Activated CD4-positive, alpha-beta T cell treated with anti-CD3 and anti-CD28 coated beads, Interleukin-2, Interleukin-6, amounts not matched to agents 100 ng/mL and 50 ng/mL, durations not matched to agents 16 hours and 8 hours (primary cell): Measurements from ENCODE around the gene YIPF4.
"Not testable (repeated sequence)": the region's sequence is repeated elsewhere in the genome, so short reads cannot be mapped to it uniquely, and the experiment has no call there.

Experiments
- DNase-seq: peaks from one replicate; pipeline ENCODE4 v3.0.0-alpha.2; 2020

The YIPF4 gene

GRCh38 chr2:32289165-32289999 lies 11.7 kb downstream of the YIPF4 start:
- peak; percentile 28 for DNase-seq

- no peak for DNase-seq
Measured at GRCh38 chr2:32290000-32290339, 12.3 kb downstream of the YIPF4 start.

GRCh38 chr2:32291746-32292145 lies 14.0 kb downstream of the YIPF4 start:
- no peak for DNase-seq

- not testable (repeated sequence) for DNase-seq
Measured at GRCh38 chr2:32293493-32293892, 15.8 kb downstream of the YIPF4 start.

GRCh38 chr2:32293966-32294562 lies 16.4 kb downstream of the YIPF4 start:
- DNase-seq = not testable (repeated sequence)

- DNase-seq = no peak
Measured at GRCh38 chr2:32310577-32310976, 32.9 kb downstream of the YIPF4 start.

GRCh38 chr2:32314886-32315285 lies 37.2 kb downstream of the YIPF4 start:
- DNase-seq = no peak

- not testable (repeated sequence) for DNase-seq
Measured at GRCh38 chr2:32328679-32329078, 51.0 kb downstream of the YIPF4 start.

- not testable (repeated sequence) for DNase-seq
Measured at GRCh38 chr2:32329180-32329980, 51.7 kb downstream of the YIPF4 start.

GRCh38 chr2:32330136-32330535 lies 52.4 kb downstream of the YIPF4 start:
- no peak for DNase-seq

GRCh38 chr2:32342801-32343200 lies 65.1 kb downstream of the YIPF4 start:
- no peak for DNase-seq

GRCh38 chr2:32350797-32351196 lies 73.1 kb downstream of the YIPF4 start:
- DNase-seq = not testable (repeated sequence)

- no peak for DNase-seq
Measured at GRCh38 chr2:32355976-32356680, 78.4 kb downstream of the YIPF4 start.

GRCh38 chr2:32356681-32357317 lies 79.1 kb downstream of the YIPF4 start, which contains the start of gene BIRC6:
TSS of gene BIRC6 (plus strand) at chr2:32357023. CDS start at chr2:32357162, 139 bp downstream.
- peak; percentile 99 for DNase-seq

GRCh38 chr2:32357318-32358110 lies 79.8 kb downstream of the YIPF4 start:
- peak; percentile 42 for DNase-seq

GRCh38 chr2:32358111-32358482 lies 80.4 kb downstream of the YIPF4 start:
- DNase-seq = peak; percentile 22

GRCh38 chr2:32360416-32360815 lies 82.7 kb downstream of the YIPF4 start:
- DNase-seq = peak; percentile 32

- DNase-seq = not testable (repeated sequence)
Measured at GRCh38 chr2:32362997-32363396, 85.3 kb downstream of the YIPF4 start.

- DNase-seq = no peak
Measured at GRCh38 chr2:32363597-32363996, 85.9 kb downstream of the YIPF4 start.

- not testable (repeated sequence) for DNase-seq
Measured at GRCh38 chr2:32364290-32364689, 86.6 kb downstream of the YIPF4 start.

- not testable (repeated sequence) for DNase-seq
Measured at GRCh38 chr2:32365679-32366078, 88.0 kb downstream of the YIPF4 start.
